Trophoblast cell (in vitro differentiated cells and primary cell): ENCODE results near the gene CELF4.
A peak's percentile ranks its signal among the peaks of the same experiment; 100 is the strongest.
"Not testable (repeated sequence)": the region's sequence is repeated elsewhere in the genome, so short reads cannot be mapped to it uniquely, and the experiment has no call there.

Experiments used
- DNase-seq, 2 donors: peaks; one replicate each; pipeline ENCODE4 v3.0.0-alpha.2; 2016
- H2AFZ ChIP-seq: 2 replicates; pipeline ENCODE4 v1.6.1; 2013; ENCODE audit warnings: low read length, moderate library complexity, mild to moderate bottlenecking; ENCODE audit not compliant: insufficient read depth, poor library complexity
- H2AK5ac ChIP-seq: 2 replicates; pipeline ENCODE4 v1.6.1; 2013; ENCODE audit warnings: mild to moderate bottlenecking, low read length
- H2BK120ac ChIP-seq: 2 replicates; pipeline ENCODE4 v1.6.1; 2013; ENCODE audit warnings: low read length, mild to moderate bottlenecking, moderate library complexity; ENCODE audit not compliant: insufficient read depth, poor library complexity
- H2BK12ac ChIP-seq: 2 replicates; pipeline ENCODE4 v1.6.1; 2013; ENCODE audit warnings: mild to moderate bottlenecking, low read length, moderate library complexity
- H2BK5ac ChIP-seq: 2 replicates; pipeline ENCODE4 v1.6.1; 2013; ENCODE audit warnings: low read length, low read depth, moderate library complexity, mild to moderate bottlenecking; ENCODE audit not compliant: poor library complexity
- H3K14ac ChIP-seq: 2 replicates; pipeline ENCODE4 v1.6.1; 2013; ENCODE audit warnings: mild to moderate bottlenecking, low read length
- H3K18ac ChIP-seq: 2 replicates; pipeline ENCODE4 v1.6.1; 2013; ENCODE audit warnings: mild to moderate bottlenecking, low read length
- H3K23ac ChIP-seq: 2 replicates; pipeline ENCODE4 v1.6.1; 2013; ENCODE audit warnings: low read length
- H3K27ac ChIP-seq: 2 replicates; pipeline ENCODE4 v1.5.1; 2013; ENCODE audit warnings: low read depth, mild to moderate bottlenecking, inconsistent platforms, low read length, moderate library complexity
- H3K27me3 ChIP-seq: 2 replicates; pipeline ENCODE4 v1.6.1; 2013; ENCODE audit warnings: inconsistent platforms, mild to moderate bottlenecking, low read length, moderate library complexity; ENCODE audit not compliant: insufficient read depth
- H3K36me3 ChIP-seq, 2 experiments: 1 replicate in 1 of 2; 2 replicates in 1 of 2; pipeline ENCODE4 v1.6.1; 2013; ENCODE audit warnings: low read length in 2 of 2, mild to moderate bottlenecking in 2 of 2, moderate library complexity in 1 of 2; ENCODE audit not compliant: insufficient read depth in 2 of 2, control insufficient read depth in 1 of 2
- H3K4ac ChIP-seq: 2 replicates; pipeline ENCODE4 v1.6.1; 2013; ENCODE audit warnings: low read depth, mild to moderate bottlenecking, low read length, moderate library complexity
- H3K4me1 ChIP-seq, 2 experiments: 1 replicate in 1 of 2; 2 replicates in 1 of 2; pipeline ENCODE4 v1.6.1; 2013; ENCODE audit warnings: low read length in 2 of 2, mild to moderate bottlenecking in 2 of 2, moderate library complexity in 1 of 2; ENCODE audit not compliant: insufficient read depth in 2 of 2, control insufficient read depth in 1 of 2
- H3K4me2 ChIP-seq: 2 replicates; pipeline ENCODE4 v1.6.1; 2013; ENCODE audit warnings: inconsistent platforms, mild to moderate bottlenecking, low read length, moderate library complexity
- H3K4me3 ChIP-seq: 2 replicates; pipeline ENCODE4 v1.5.1; 2013; ENCODE audit warnings: mild to moderate bottlenecking, low read depth, low read length, inconsistent platforms
- H3K79me1 ChIP-seq: one replicate; pipeline ENCODE4 v1.6.1; 2013; ENCODE audit warnings: low read length
- H3K79me2 ChIP-seq: 2 replicates; pipeline ENCODE4 v1.6.1; 2013; ENCODE audit warnings: low read length, mild to moderate bottlenecking; ENCODE audit not compliant: control insufficient read depth, insufficient read depth, poor library complexity
- H3K9ac ChIP-seq: 2 replicates; pipeline ENCODE4 v1.6.1; 2013; ENCODE audit warnings: mild to moderate bottlenecking, low read length
- H3K9me3 ChIP-seq: 2 replicates; pipeline ENCODE4 v1.6.1; 2013; ENCODE audit warnings: low read depth, mild to moderate bottlenecking, control low read depth, inconsistent platforms, low read length; ENCODE audit not compliant: insufficient read depth
- H4K12ac ChIP-seq: 2 replicates; pipeline ENCODE4 v1.6.1; 2013; ENCODE audit warnings: low read depth, mild to moderate bottlenecking, low read length, moderate library complexity
- H4K8ac ChIP-seq: 2 replicates; pipeline ENCODE4 v1.6.1; 2013; ENCODE audit warnings: low read depth, mild to moderate bottlenecking, low read length, moderate library complexity
- H4K91ac ChIP-seq: one replicate; pipeline ENCODE4 v1.6.1; 2013; ENCODE audit warnings: low read depth, mild to moderate bottlenecking, low read length, moderate library complexity
- WGBS: extraction: QIAGEN DNeasy Blood & Tissue Kit; methylation state at CpG from one replicate; pipeline ENCODE4 v1.1.7; 2013; ENCODE audit warnings: missing lambda C conversion rate; ENCODE audit not compliant: insufficient read length, insufficient coverage; ENCODE audit errors: extremely low coverage; 5-methylcytosine and 5-hydroxymethylcytosine counted together

Gene CELF4

DNA sequence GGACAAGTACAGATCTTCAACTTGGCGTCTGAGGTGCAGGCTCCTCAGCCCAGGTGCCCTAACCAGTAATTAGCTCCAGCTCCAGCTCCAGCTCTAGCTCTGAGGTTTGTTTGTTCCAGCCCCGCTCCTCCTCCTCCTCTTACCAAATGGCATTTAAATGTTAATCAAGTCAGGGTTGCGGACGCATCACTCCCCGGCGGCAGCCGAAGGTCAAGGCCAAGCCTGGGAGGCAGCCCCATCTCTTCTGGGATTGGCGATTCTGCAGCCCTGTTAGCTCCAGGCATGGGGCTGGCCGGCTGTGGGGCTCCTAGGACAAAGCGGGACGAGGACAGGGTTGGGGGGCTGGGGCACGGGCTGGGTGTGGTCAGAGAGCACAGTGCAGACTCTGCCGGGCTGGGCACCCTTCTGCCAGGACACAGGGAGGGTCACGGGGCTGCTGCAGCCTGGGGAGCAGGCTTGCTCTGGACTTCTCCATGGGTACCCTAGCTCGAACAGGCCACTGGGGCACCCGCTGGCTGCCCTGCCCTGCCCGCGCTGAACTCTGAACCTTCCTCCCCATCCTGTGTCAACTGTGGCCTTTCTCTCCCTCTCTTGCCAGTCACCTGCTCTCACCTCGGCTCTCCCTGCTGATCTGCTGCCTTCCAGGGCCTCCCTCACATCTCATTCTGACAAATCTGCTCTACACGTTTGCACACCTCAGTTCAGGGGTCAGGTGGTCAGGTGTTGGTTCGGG lies 203.3 kb downstream of the CELF4 start:
- WGBS: no CpG with 5 or more reads among the region's 21 CpGs
- H2BK5ac ChIP-seq: no peak overlapping the region

GRCh38 chr18:37361335-37362157 lies 204.1 kb downstream of the CELF4 start:
- H3K27me3 ChIP-seq: peaks cover 27% of the 10 kb centered on the region
- no peak overlapping the region for H2BK12ac ChIP-seq
- H2BK120ac ChIP-seq: no peak overlapping the region
- no peak overlapping the region for H2AFZ ChIP-seq
- DNase-seq: no peak
- no peak overlapping the region for H2BK5ac ChIP-seq
- H3K79me2 ChIP-seq: no peaks in the 10 kb centered on the region
- no peaks in the 10 kb centered on the region for H3K4me1 ChIP-seq
- H3K36me3 ChIP-seq: no peaks in the 10 kb centered on the region
- no peak overlapping the region for H3K27ac ChIP-seq
- peak overlapping the region; percentile 22 for H3K23ac ChIP-seq
- H4K12ac ChIP-seq: no peak overlapping the region
- H3K14ac ChIP-seq: no peak overlapping the region
- H3K4ac ChIP-seq: no peak overlapping the region
- no peak overlapping the region for H3K4me3 ChIP-seq
- H3K9ac ChIP-seq: no peak overlapping the region
- H4K91ac ChIP-seq: no peak overlapping the region
- H4K8ac ChIP-seq: no peak overlapping the region
- H3K9me3 ChIP-seq: peaks cover 4% of the 10 kb centered on the region
- H3K18ac ChIP-seq: no peak overlapping the region
- H3K4me2 ChIP-seq: no peak overlapping the region
- WGBS: no CpG with 5 or more reads among the region's 19 CpGs
- no peaks in the 10 kb centered on the region for H3K79me1 ChIP-seq
- no peak overlapping the region for H2AK5ac ChIP-seq

More for the DNA sequence above, 203.3 kb downstream of the CELF4 start:
- Histone ChIP-seq H3K9ac (no peak overlapping the region), H3K4me3 (no peak overlapping the region), H3K27ac (no peak overlapping the region), H3K79me2 (no peaks in the 10 kb centered on the region), H3K23ac (peak overlapping the region; percentile 22), H3K9me3 (peaks cover 2% of the 10 kb centered on the region), H3K36me3 (no peaks in the 10 kb centered on the region), H3K27me3 (peaks cover 27% of the 10 kb centered on the region), H4K91ac (no peak overlapping the region), H4K12ac (no peak overlapping the region), H3K4ac (no peak overlapping the region), H3K79me1 (no peaks in the 10 kb centered on the region), H3K14ac (no peak overlapping the region), H3K18ac (no peak overlapping the region), H4K8ac (no peak overlapping the region), H2AK5ac (no peak overlapping the region), H3K4me2 (no peak overlapping the region), H2BK12ac (no peak overlapping the region), H2BK120ac (no peak overlapping the region), H3K4me1 (no peaks in the 10 kb centered on the region), H2AFZ (no peak overlapping the region)
- no peak for DNase-seq

- H3K79me2 ChIP-seq, H3K18ac ChIP-seq, H3K4me1 ChIP-seq, H3K9me3 ChIP-seq, H2BK120ac ChIP-seq, H4K12ac ChIP-seq, H2BK5ac ChIP-seq, H4K91ac ChIP-seq, H2AFZ ChIP-seq, H3K4ac ChIP-seq, H4K8ac ChIP-seq, H3K27ac ChIP-seq, DNase-seq, H2AK5ac ChIP-seq, H3K4me3 ChIP-seq, H3K36me3 ChIP-seq, H2BK12ac ChIP-seq, H3K79me1 ChIP-seq, H3K14ac ChIP-seq, H3K9ac ChIP-seq, H3K4me2 ChIP-seq, H3K23ac ChIP-seq: not testable (repeated sequence)
- WGBS: no CpG with 5 or more reads among the region's 9 CpGs
- peaks cover 19% of the 10 kb centered on the region for H3K27me3 ChIP-seq
Measured at GRCh38 chr18:37358061-37358460, 207.5 kb downstream of the CELF4 start.

DNA sequence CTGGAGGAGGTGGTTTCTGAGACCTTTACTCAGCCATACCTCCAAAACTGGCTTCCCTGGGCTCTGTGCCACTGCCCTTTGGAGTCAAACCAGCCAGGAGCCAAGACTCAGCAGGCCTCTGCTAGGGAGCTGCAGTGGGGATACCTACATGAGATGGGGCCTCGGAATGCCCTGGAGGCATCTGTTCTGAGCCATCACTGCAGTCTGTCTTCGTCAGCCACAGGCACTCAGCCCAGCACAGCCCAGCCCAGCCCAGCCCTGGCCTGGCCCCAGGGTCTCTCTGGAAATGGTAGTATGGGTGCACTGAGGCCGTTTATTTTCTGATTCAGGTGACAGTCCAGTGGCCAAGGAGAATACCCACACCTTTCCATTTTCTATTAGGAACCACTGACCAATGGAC lies 209.8 kb downstream of the CELF4 start:
- Histone ChIP-seq H2BK120ac (no peak overlapping the region), H4K91ac (no peak overlapping the region), H3K4ac (no peak overlapping the region), H2AFZ (no peak overlapping the region), H3K27ac (no peak overlapping the region), H3K9me3 (peaks cover 2% of the 10 kb centered on the region), H4K8ac (no peak overlapping the region), H3K79me1 (no peaks in the 10 kb centered on the region), H3K18ac (no peak overlapping the region), H3K9ac (no peak overlapping the region), H2BK5ac (no peak overlapping the region), H3K23ac (no peak overlapping the region), H3K4me1 (no peaks in the 10 kb centered on the region), H3K14ac (no peak overlapping the region), H2AK5ac (no peak overlapping the region), H3K79me2 (no peaks in the 10 kb centered on the region), H3K36me3 (no peaks in the 10 kb centered on the region), H3K4me2 (no peak overlapping the region), H4K12ac (no peak overlapping the region), H3K4me3 (no peak overlapping the region), H3K27me3 (no peaks in the 10 kb centered on the region), H2BK12ac (no peak overlapping the region)
- WGBS: no CpG with 5 or more reads among the region's 3 CpGs
- DNase-seq: no peak
